ENCODE results near the gene RLF. TPM values are rescaled to one million over a fixed set of nuclear protein-coding genes. Genes with fewer than 3 reads are reported as not detected.
A peak's percentile ranks its signal among the peaks of the same experiment; 100 is the strongest.
"Not testable (repeated sequence)": the region's sequence is repeated elsewhere in the genome, so short reads cannot be mapped to it uniquely, and the experiment has no call there.

RLF gene
- total RNA-seq, 2 experiments from 2014 or later: 20.1 to 20.9 TPM

DNA sequence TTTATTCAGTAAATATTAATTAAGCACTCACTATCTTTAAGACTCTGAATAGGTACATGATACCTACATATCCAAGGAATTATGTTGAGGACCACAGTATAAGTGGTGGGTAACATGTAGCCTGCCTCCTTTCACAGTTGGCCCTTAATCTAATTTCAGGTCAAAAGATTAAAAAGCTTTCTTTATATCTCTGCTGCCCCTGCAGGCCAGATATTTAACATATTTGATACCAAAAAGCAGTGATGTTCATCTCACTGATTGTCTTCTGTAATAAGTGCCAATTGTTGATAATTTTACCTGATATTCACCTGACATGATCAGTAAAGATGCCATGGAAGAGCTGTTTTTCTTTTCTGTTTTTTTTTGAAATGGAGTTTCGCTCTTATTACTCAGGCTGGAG is 36.5 kb downstream of the RLF start:
- no peak for ATAC-seq
- ChIA-PET POLR2A (no interaction called here), CTCF (interaction anchor here (0.7 to 2.3 kb wide), 4 partner anchors 15 to 411 kb away, joined by 3 to 6 read pairs (median 4); no protein-coding TSS in a partner anchor)
- intact Hi-C loops (cut with DNase I, micrococcal nuclease): no loop called here
- Mint-ChIP-seq H3K4me3 (no peak overlapping the region), H3K36me3 (ENCODE audit: low read depth) (peaks cover 23% of the 10 kb centered on the region), H3K27ac (no peak overlapping the region), H3K9me3 (ENCODE audit: low read depth) (no peaks in the 10 kb centered on the region), H3K4me1 (peaks cover 6% of the 10 kb centered on the region), H3K27me3 (no peaks in the 10 kb centered on the region)
- no peak for DNase-seq

DNA sequence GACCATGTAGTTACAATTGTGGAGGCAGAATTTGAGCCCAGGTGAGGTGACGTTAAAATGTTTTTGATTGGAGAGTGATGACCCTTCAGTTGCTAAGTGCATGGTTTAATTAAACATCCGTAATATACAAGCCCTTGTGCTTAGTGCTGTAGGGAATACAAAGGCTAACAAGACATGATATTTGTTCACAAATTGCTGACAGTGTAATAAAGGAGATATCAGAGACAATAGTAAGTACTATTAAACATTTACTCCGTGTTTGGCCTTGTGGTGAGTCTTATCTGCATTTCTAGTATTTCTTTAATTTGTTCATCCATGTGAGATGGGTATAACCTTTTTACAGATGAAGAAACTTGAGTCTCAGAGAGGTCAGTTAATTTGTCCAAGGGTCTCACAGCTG is 37.9 kb downstream of the RLF start:
- Mint-ChIP-seq H3K27me3 (no peaks in the 10 kb centered on the region), H3K27ac (no peak overlapping the region), H3K9me3 (ENCODE audit: low read depth) (no peaks in the 10 kb centered on the region), H3K36me3 (ENCODE audit: low read depth) (peaks cover 26% of the 10 kb centered on the region), H3K4me3 (no peak overlapping the region), H3K4me1 (peaks cover 2% of the 10 kb centered on the region)
- DNase-seq (no peak), ATAC-seq (no peak)
- POLR2A ChIA-PET: interaction anchor here (0.7 kb wide), 1 partner anchor 479 kb away, joined by 3 read pairs; no protein-coding TSS in a partner anchor
- CTCF ChIA-PET: interaction anchor here (1.2 to 2.3 kb wide), 3 partner anchors 16 to 46 kb away, joined by 3 to 6 read pairs (median 6); no protein-coding TSS in a partner anchor
- intact Hi-C loops (cut with DNase I, micrococcal nuclease): no loop called here

DNA sequence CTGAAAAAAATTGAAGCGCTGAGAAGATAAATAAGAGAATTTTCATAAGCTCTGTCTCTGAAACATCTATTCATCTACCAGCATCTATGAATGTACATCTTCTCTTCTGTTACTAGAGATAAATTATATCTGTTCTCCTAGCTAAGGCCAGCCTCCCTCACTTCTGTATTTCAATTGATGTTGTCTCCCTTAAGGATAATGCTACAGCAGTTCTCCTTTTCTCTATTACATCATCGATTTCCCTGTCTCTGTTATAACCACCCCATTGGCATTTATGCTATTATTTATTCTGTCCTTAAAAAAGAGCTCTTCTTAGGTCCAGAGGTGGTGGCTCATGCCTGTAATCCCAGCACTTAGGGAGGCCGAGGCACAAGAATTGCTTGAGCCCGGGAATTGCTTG is 43.7 kb downstream of the RLF start:
- ATAC-seq (no peak), DNase-seq (no peak)
- peaks cover 38% of the 10 kb centered on the region for H3K36me3 Mint-ChIP-seq (ENCODE audit: low read depth)
- ChIA-PET POLR2A (no interaction called here), CTCF (interaction anchor here (1.0 kb wide), 1 partner anchor 61 kb away, joined by 4 read pairs; no protein-coding TSS in a partner anchor)
- intact Hi-C loops (cut with DNase I, micrococcal nuclease): no loop called here
- no peak overlapping the region for H3K27ac Mint-ChIP-seq
- H3K4me1 Mint-ChIP-seq: peaks cover 6% of the 10 kb centered on the region
- no peaks in the 10 kb centered on the region for H3K27me3 Mint-ChIP-seq
- H3K4me3 Mint-ChIP-seq: no peak overlapping the region
- H3K9me3 Mint-ChIP-seq (ENCODE audit: low read depth): no peaks in the 10 kb centered on the region

DNA sequence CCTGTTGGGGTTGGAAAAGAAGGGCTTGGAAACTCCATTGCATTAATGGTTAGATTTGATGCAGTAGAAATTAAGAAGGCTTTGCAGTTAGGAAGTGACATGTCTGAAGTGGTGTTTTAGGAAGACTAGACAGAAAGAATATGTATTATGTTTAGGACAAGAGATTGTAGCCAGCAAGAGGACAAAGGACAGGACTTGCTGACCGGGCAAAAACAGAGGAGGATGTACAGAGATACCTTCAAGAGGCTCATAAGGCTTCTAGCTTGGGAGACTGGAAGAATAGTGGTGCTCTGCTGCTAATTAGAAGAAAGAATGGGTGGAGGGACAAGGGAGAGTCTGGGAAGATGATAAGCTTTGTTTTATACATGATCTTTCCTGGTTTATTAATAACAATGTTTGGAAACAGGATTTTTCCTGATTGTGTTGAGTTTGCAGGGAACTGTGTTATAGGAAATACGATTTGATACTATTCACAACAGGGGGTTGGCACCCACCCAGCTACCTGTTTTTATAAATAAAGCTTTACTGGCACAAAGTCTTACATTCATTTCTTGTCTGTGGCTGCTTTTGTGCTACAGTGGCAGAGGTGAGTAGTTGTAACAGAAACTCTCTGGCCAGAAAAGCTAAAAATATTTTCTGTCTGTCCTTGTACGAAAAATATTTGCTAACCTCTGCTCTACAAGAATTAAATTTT is 49.5 kb downstream of the RLF start:
- no peaks in the 10 kb centered on the region for H3K27me3 Mint-ChIP-seq
- peaks cover 10% of the 10 kb centered on the region for H3K4me1 Mint-ChIP-seq
- POLR2A ChIA-PET: no interaction called here
- H3K4me3 Mint-ChIP-seq: no peak overlapping the region
- H3K9me3 Mint-ChIP-seq (ENCODE audit: low read depth): no peaks in the 10 kb centered on the region
- CTCF ChIA-PET: interaction anchor here (0.8 to 1.6 kb wide), 4 partner anchors 15 to 104 kb away, joined by 4 to 7 read pairs (median 4); no protein-coding TSS in a partner anchor
- peaks cover 35% of the 10 kb centered on the region for H3K36me3 Mint-ChIP-seq (ENCODE audit: low read depth)
- DNase-seq: no peak
- H3K27ac Mint-ChIP-seq: no peak overlapping the region
- intact Hi-C loops (cut with DNase I, micrococcal nuclease): no loop called here
- ATAC-seq: no peak

DNA sequence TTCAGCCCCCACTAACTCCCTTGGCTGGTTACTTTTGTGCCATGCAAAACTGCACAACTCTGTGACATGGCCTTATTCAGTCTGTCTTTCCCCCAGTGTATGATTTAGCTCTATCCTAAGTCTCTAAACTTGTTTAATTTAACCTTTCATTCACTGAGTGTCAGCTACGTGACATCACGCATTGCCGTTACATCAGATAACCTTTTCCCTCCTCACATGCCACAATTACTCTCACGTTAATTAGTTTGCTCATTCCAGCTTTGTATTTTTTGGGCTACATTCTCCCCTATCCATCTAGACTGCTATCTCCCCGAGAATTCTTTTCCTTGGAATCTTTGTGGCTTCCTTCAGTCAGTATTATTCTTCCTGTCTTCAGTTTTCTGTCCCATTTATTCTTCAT is 57.1 kb downstream of the RLF start:
- peaks cover 24% of the 10 kb centered on the region for H3K36me3 Mint-ChIP-seq (ENCODE audit: low read depth)
- ATAC-seq: no peak
- H3K27me3 Mint-ChIP-seq: no peaks in the 10 kb centered on the region
- no peak overlapping the region for H3K4me3 Mint-ChIP-seq
- no peaks in the 10 kb centered on the region for H3K9me3 Mint-ChIP-seq (ENCODE audit: low read depth)
- H3K27ac Mint-ChIP-seq: peak overlapping the region; percentile 61
- CTCF ChIA-PET: interaction anchor here (2.1 kb wide), 1 partner anchor 65 kb away, joined by 5 read pairs; no protein-coding TSS in a partner anchor
- POLR2A ChIA-PET: no interaction called here
- DNase-seq: no peak
- peaks cover 39% of the 10 kb centered on the region for H3K4me1 Mint-ChIP-seq
- intact Hi-C loops (cut with DNase I, micrococcal nuclease): no loop called here

DNA sequence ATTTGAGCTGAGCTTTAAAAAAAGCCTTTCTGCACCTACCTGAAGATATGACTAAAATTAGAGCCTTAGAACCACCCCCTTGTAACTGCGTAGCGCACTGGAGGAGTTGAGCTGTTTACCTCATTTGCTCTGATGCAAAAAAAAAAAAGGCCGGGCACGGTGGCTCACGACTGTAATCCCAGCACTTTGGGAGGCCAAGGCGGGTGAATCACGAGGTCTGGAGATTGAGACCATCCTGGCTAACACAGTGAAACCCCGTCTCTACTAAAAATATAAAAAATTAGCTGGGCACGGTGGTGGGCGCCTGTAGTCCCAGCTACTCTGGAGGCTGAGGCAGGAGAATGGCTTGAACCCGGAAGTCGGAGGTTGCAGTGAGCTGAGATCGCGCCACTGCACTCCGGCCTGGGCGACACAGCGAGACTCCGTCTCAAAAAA is 60.3 kb downstream of the RLF start:
- H3K4me3 Mint-ChIP-seq; DNase-seq; ATAC-seq; H3K9me3 Mint-ChIP-seq (ENCODE audit: low read depth); H3K27me3 Mint-ChIP-seq; H3K27ac Mint-ChIP-seq: not testable (repeated sequence)
- CTCF ChIA-PET: interaction anchor here (0.5 to 0.6 kb wide), 3 partner anchors 51 to 62 kb away, joined by 3 to 4 read pairs (median 3); no protein-coding TSS in a partner anchor
- intact Hi-C loops (cut with DNase I, micrococcal nuclease): loop anchor here in 1 of 2 experiments (5.0 kb wide), 1 partner anchor 41 kb away; no protein-coding TSS in a partner anchor
- Mint-ChIP-seq H3K36me3 (ENCODE audit: low read depth) (peaks cover 21% of the 10 kb centered on the region), H3K4me1 (peaks cover 33% of the 10 kb centered on the region)
- POLR2A ChIA-PET: interaction anchor here (0.6 to 0.7 kb wide), 2 partner anchors 20 to 47 kb away, joined by 3 to 8 read pairs; no protein-coding TSS in a partner anchor

DNA sequence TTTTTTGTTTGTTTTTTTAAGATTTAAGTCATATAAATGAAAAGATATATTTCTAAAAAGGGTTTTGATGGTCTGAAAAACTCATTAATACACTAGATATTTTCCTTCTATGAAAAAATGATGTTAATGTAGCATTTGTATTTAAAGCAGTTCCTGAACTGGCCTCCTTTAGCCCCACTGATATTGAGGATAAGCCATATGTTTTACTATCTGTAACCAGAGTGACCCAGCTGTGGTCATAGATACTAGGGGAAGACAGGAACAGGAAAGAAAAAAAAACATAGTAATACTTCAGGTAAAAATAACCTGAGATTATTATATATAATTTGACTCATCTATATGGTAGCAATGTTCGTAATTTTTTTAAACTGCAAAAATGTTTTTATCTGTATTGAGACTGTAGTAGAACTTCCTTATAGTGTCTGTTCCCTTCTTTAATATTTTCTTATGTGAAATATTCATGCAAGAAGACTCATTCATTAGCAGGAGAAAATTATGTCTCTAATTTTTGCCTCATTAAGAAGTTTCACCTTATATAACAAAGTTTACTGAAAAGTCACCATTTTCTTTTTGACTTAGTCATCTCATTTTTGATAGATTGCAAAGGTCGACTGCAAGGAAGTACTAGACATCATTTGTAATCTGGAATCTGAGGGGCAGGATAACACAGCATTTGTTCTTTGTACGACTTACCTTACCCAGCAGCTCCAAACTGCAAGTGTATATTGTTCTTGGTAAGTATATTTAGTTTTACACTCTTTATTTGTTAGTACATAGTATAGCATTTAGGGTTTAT is 61.0 kb downstream of the RLF start:
- Mint-ChIP-seq H3K9me3 (ENCODE audit: low read depth) (no peaks in the 10 kb centered on the region), H3K27me3 (no peaks in the 10 kb centered on the region), H3K4me3 (no peak overlapping the region), H3K36me3 (ENCODE audit: low read depth) (peaks cover 20% of the 10 kb centered on the region), H3K27ac (no peak overlapping the region), H3K4me1 (peaks cover 27% of the 10 kb centered on the region)
- CTCF ChIA-PET: interaction anchor here (0.5 to 1.5 kb wide), 5 partner anchors 20 to 72 kb away, joined by 3 to 5 read pairs (median 3); no protein-coding TSS in a partner anchor
- intact Hi-C loops (cut with DNase I, micrococcal nuclease): loop anchor here in 1 of 2 experiments (5.0 kb wide), 1 partner anchor 40 kb away; no protein-coding TSS in a partner anchor
- POLR2A ChIA-PET: interaction anchor here (0.6 kb wide), 1 partner anchor 19 kb away, joined by 8 read pairs; no protein-coding TSS in a partner anchor
- no peak for DNase-seq
- ATAC-seq: no peak

DNA sequence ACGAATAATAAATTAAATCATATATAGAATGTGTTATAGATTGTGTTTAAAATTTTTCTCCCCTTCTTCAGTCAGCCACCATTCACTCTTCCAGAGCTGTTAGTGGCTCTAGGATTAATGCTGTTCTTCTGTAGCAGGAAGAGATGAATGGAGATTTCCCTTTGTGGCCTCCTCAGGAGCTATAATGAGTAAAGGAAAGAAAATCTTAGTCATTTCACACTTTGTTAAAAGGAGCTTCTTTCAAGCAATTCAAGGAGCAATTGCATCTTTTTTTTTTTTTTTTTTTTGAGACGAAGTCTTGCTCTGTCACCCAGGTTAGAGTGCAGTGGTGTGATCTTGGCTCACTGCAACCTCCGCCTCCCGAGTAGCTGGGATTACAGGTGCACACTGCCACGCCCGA is 62.9 kb downstream of the RLF start:
- no peak overlapping the region for H3K27ac Mint-ChIP-seq
- DNase-seq: peak; percentile 45
- H3K27me3 Mint-ChIP-seq: no peaks in the 10 kb centered on the region
- intact Hi-C loops (cut with DNase I, micrococcal nuclease): loop anchor here (1.0 to 5.0 kb wide), 3 partner anchors 17 to 40 kb away; no protein-coding TSS in a partner anchor
- H3K36me3 Mint-ChIP-seq (ENCODE audit: low read depth): peaks cover 20% of the 10 kb centered on the region
- ChIA-PET POLR2A (interaction anchor here (0.6 kb wide), 3 partner anchors 35 to 379 kb away, joined by 4 to 6 read pairs (median 6); no protein-coding TSS in a partner anchor), CTCF (interaction anchor here (0.6 to 2.6 kb wide), 8 partner anchors 13 to 372 kb away, joined by 3 to 9 read pairs (median 3); no protein-coding TSS in a partner anchor)
- ATAC-seq: peak; percentile 88
- no peak overlapping the region for H3K4me3 Mint-ChIP-seq
- H3K9me3 Mint-ChIP-seq (ENCODE audit: low read depth): no peaks in the 10 kb centered on the region
- peaks cover 23% of the 10 kb centered on the region for H3K4me1 Mint-ChIP-seq

DNA sequence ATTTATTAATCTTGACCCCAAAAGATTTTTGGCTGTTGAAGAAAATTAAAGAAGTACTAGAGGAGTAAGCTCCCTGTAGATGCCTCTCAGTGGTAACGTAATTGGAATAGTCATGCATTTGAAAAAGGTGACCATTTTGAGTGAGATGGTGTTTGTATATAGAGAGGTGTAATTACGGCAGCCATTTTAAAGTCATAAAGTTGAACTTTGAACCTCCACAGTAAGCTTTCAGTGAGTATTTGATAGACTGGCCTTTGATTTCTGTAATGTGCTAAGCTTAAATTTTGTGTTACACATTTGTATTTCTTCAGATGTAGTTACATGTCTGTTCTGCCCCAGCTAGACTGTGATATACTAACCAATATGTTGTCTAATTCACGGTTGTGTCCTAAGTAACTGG is 65.0 kb downstream of the RLF start:
- intact Hi-C loops (cut with DNase I, micrococcal nuclease): loop anchor here in 1 of 2 experiments (2.0 kb wide), 1 partner anchor 31 kb away; no protein-coding TSS in a partner anchor
- H3K9me3 Mint-ChIP-seq (ENCODE audit: low read depth): no peaks in the 10 kb centered on the region
- DNase-seq (no peak), ATAC-seq (no peak)
- no peaks in the 10 kb centered on the region for H3K27me3 Mint-ChIP-seq
- H3K36me3 Mint-ChIP-seq (ENCODE audit: low read depth): peaks cover 32% of the 10 kb centered on the region
- peaks cover 25% of the 10 kb centered on the region for H3K4me1 Mint-ChIP-seq
- H3K27ac Mint-ChIP-seq: peak overlapping the region; percentile 24
- ChIA-PET POLR2A (no interaction called here), CTCF (interaction anchor here (0.6 to 2.6 kb wide), 6 partner anchors 10 to 253 kb away, joined by 3 to 9 read pairs (median 3); no protein-coding TSS in a partner anchor)
- no peak overlapping the region for H3K4me3 Mint-ChIP-seq

DNA sequence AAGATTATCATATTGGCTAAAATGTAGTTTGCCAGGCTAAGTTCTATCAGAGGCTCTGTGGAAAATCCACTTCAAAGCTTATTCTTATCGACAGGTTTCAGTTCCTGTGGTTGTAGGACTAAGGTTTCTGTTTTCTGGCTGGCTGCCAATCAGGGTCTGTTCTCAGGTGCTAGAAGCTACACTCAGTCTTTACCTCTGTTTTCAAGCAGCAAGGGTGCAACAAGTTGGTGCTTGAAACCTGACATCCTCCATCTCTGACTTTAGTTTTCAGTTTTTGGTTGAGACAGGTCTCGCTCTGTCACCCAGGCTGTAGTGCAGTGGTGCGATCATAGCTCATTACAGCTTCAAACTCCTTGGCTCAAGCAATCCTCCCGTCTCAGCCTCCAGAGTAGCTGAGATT is 71.3 kb downstream of the RLF start:
- DNase-seq: peak; percentile 83
- ATAC-seq: peak; percentile 89
- POLR2A ChIA-PET: interaction anchor here (0.6 to 0.7 kb wide), 3 partner anchors 116 to 280 kb away, joined by 3 to 8 read pairs (median 3); no protein-coding TSS in a partner anchor
- CTCF ChIA-PET: interaction anchor here (0.9 to 1.5 kb wide), 2 partner anchors 9 to 51 kb away, joined by 3 to 10 read pairs; no protein-coding TSS in a partner anchor
- no peaks in the 10 kb centered on the region for H3K27me3 Mint-ChIP-seq
- peak overlapping the region; percentile 19 for H3K27ac Mint-ChIP-seq
- H3K9me3 Mint-ChIP-seq (ENCODE audit: low read depth): no peaks in the 10 kb centered on the region
- intact Hi-C loops (cut with DNase I, micrococcal nuclease): no loop called here
- H3K4me3 Mint-ChIP-seq: no peak overlapping the region
- H3K4me1 Mint-ChIP-seq: peaks cover 30% of the 10 kb centered on the region
- H3K36me3 Mint-ChIP-seq (ENCODE audit: low read depth): peaks cover 67% of the 10 kb centered on the region

All from activated CD4-positive, alpha-beta T cell treated with anti-CD3 and anti-CD28 coated beads for 36 hours (primary cell).